Measurements from ENCODE around the gene CRB1. TPM values are rescaled to one million over a fixed set of nuclear protein-coding genes. Genes with fewer than 3 reads are reported as not detected.

Gene CRB1
- total and polyA plus RNA-seq, 2 of the 8 experiments (the other 6 are each of a cell fraction or from before 2014, with no cell fraction given): 0.03 TPM; not detected in 1

DNA sequence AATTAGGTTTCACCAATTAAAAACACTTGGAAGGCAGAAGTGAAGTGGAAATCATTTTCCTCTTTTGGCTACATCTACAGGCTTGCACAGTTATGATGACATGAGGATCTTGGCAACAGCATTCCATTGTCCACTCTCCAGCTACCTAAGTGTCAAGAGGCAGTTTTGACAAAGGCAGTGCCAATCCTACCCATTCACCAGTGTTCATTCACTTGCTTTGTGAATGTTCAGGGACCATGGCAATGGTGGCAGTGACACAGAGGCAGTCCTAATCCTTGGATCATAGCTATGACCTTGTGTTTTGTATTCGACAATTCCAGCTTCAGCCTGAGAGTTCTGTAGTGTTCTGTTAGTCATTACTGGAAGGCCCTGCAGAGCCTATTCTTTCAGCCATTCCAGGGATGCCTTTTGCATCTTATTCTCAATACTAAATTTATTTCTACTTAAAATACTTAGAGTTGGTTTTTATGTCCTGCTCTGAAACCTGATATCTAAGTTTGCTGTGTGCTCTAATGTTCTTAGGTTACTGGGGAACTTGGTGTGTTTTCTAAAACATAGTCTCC lies 36.7 kb downstream of the CRB1 start (continued):
- TF ChIP-seq, protein P1, sequence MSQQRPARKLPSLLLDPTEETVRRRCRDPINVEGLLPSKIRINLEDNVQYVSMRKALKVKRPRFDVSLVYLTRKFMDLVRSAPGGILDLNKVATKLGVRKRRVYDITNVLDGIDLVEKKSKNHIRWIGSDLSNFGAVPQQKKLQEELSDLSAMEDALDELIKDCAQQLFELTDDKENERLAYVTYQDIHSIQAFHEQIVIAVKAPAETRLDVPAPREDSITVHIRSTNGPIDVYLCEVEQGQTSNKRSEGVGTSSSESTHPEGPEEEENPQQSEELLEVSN (IDR thresholded peaks at IDR 0.05): no peak
- no peak for TF ChIP-seq BCL11A (IDR thresholded peaks at IDR 0.05; ENCODE audit: low read depth in 2 of 2, low read length in 2 of 2)
- TF ChIP-seq, protein P2, sequence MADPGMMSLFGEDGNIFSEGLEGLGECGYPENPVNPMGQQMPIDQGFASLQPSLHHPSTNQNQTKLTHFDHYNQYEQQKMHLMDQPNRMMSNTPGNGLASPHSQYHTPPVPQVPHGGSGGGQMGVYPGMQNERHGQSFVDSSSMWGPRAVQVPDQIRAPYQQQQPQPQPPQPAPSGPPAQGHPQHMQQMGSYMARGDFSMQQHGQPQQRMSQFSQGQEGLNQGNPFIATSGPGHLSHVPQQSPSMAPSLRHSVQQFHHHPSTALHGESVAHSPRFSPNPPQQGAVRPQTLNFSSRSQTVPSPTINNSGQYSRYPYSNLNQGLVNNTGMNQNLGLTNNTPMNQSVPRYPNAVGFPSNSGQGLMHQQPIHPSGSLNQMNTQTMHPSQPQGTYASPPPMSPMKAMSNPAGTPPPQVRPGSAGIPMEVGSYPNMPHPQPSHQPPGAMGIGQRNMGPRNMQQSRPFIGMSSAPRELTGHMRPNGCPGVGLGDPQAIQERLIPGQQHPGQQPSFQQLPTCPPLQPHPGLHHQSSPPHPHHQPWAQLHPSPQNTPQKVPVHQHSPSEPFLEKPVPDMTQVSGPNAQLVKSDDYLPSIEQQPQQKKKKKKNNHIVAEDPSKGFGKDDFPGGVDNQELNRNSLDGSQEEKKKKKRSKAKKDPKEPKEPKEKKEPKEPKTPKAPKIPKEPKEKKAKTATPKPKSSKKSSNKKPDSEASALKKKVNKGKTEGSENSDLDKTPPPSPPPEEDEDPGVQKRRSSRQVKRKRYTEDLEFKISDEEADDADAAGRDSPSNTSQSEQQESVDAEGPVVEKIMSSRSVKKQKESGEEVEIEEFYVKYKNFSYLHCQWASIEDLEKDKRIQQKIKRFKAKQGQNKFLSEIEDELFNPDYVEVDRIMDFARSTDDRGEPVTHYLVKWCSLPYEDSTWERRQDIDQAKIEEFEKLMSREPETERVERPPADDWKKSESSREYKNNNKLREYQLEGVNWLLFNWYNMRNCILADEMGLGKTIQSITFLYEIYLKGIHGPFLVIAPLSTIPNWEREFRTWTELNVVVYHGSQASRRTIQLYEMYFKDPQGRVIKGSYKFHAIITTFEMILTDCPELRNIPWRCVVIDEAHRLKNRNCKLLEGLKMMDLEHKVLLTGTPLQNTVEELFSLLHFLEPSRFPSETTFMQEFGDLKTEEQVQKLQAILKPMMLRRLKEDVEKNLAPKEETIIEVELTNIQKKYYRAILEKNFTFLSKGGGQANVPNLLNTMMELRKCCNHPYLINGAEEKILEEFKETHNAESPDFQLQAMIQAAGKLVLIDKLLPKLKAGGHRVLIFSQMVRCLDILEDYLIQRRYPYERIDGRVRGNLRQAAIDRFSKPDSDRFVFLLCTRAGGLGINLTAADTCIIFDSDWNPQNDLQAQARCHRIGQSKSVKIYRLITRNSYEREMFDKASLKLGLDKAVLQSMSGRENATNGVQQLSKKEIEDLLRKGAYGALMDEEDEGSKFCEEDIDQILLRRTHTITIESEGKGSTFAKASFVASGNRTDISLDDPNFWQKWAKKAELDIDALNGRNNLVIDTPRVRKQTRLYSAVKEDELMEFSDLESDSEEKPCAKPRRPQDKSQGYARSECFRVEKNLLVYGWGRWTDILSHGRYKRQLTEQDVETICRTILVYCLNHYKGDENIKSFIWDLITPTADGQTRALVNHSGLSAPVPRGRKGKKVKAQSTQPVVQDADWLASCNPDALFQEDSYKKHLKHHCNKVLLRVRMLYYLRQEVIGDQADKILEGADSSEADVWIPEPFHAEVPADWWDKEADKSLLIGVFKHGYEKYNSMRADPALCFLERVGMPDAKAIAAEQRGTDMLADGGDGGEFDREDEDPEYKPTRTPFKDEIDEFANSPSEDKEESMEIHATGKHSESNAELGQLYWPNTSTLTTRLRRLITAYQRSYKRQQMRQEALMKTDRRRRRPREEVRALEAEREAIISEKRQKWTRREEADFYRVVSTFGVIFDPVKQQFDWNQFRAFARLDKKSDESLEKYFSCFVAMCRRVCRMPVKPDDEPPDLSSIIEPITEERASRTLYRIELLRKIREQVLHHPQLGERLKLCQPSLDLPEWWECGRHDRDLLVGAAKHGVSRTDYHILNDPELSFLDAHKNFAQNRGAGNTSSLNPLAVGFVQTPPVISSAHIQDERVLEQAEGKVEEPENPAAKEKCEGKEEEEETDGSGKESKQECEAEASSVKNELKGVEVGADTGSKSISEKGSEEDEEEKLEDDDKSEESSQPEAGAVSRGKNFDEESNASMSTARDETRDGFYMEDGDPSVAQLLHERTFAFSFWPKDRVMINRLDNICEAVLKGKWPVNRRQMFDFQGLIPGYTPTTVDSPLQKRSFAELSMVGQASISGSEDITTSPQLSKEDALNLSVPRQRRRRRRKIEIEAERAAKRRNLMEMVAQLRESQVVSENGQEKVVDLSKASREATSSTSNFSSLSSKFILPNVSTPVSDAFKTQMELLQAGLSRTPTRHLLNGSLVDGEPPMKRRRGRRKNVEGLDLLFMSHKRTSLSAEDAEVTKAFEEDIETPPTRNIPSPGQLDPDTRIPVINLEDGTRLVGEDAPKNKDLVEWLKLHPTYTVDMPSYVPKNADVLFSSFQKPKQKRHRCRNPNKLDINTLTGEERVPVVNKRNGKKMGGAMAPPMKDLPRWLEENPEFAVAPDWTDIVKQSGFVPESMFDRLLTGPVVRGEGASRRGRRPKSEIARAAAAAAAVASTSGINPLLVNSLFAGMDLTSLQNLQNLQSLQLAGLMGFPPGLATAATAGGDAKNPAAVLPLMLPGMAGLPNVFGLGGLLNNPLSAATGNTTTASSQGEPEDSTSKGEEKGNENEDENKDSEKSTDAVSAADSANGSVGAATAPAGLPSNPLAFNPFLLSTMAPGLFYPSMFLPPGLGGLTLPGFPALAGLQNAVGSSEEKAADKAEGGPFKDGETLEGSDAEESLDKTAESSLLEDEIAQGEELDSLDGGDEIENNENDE (IDR thresholded peaks at IDR 0.05; ENCODE audit: insufficient replicate concordance, low read length): no peak
